HFFc6 (cell line): ENCODE results near the gene SNAPC1. TPM values are rescaled to one million over a fixed set of nuclear protein-coding genes. Genes with fewer than 3 reads are reported as not detected.

Experiments
- DNase-seq: peaks from one replicate; pipeline ENCODE4 v3.0.0-alpha.2; 2018
- H3K27ac Mint-ChIP-seq: 2 replicates; pipeline ENCODE4 v1.8.0; 2020; ENCODE audit warnings: mild to moderate bottlenecking, mixed read lengths
- H3K27me3 Mint-ChIP-seq: 2 replicates; pipeline ENCODE4 v1.8.0; 2021; ENCODE audit warnings: mild to moderate bottlenecking, moderate library complexity, mixed read lengths; ENCODE audit not compliant: insufficient read depth
- H3K36me3 Mint-ChIP-seq: 2 replicates; pipeline ENCODE4 v1.8.0; 2021; ENCODE audit warnings: low read depth, mixed read lengths
- H3K4me1 Mint-ChIP-seq: 2 replicates; pipeline ENCODE4 v1.8.0; 2020; ENCODE audit warnings: low read depth, mixed read lengths
- H3K4me3 Mint-ChIP-seq: 2 replicates; pipeline ENCODE4 v1.8.0; 2020; ENCODE audit warnings: mild to moderate bottlenecking, moderate library complexity, mixed read lengths
- H3K9me3 Mint-ChIP-seq: 2 replicates; pipeline ENCODE4 v1.8.0; 2020; ENCODE audit warnings: mild to moderate bottlenecking, mixed read lengths
- CTCF ChIP-seq: fragments of 200-600 bp; sonication (generic); IDR thresholded peaks from 2 replicates; pipeline ENCODE4 v1.5.0; 2021; ENCODE audit warnings: antibody characterized with exemption, mild to moderate bottlenecking
- total RNA-seq, 6 experiments: library from RNA; stranded (reverse); fragmentation: NEBNext Ultra II Directional; extraction: Animal tissue kit (Norgen Biotek cat#: 25700); gene quantifications; 2 replicates in 1 of 6; 3 replicates in 5 of 6; pipeline ENCODE4 v1.2.3, GENCODE V29; 2021

Gene SNAPC1
- total RNA-seq, 6 experiments from 2014 or later: 12.1 to 15.8 (median 14.6) TPM

GRCh38 chr14:61765225-61765943 is 3.2 kb downstream of the SNAPC1 start:
- DNase-seq: no peak
- no peaks in the 10 kb centered on the region for H3K9me3 Mint-ChIP-seq
- no peak for TF ChIP-seq CTCF
- peaks cover 7% of the 10 kb centered on the region for H3K27me3 Mint-ChIP-seq
- peaks cover 52% of the 10 kb centered on the region for H3K4me1 Mint-ChIP-seq
- peaks cover 33% of the 10 kb centered on the region for H3K36me3 Mint-ChIP-seq
- peak overlapping the region; percentile 8; the same call in 1 of the 2 replicates for H3K27ac Mint-ChIP-seq
- H3K4me3 Mint-ChIP-seq: peak overlapping the region; percentile 94

- Mint-ChIP-seq H3K36me3 (peaks cover 33% of the 10 kb centered on the region), H3K9me3 (no peaks in the 10 kb centered on the region), H3K4me3 (peak overlapping the region; percentile 10; the same call in 1 of the 2 replicates), H3K27me3 (peaks cover 5% of the 10 kb centered on the region), H3K4me1 (peaks cover 52% of the 10 kb centered on the region), H3K27ac (no peak overlapping the region)
- TF ChIP-seq CTCF: no peak
- DNase-seq: no peak
These were observed 3.9 kb downstream of the SNAPC1 start for GRCh38 chr14:61766151-61766550.

GRCh38 chr14:61768240-61768639 is 6.0 kb downstream of the SNAPC1 start:
- no peak for DNase-seq

DNA sequence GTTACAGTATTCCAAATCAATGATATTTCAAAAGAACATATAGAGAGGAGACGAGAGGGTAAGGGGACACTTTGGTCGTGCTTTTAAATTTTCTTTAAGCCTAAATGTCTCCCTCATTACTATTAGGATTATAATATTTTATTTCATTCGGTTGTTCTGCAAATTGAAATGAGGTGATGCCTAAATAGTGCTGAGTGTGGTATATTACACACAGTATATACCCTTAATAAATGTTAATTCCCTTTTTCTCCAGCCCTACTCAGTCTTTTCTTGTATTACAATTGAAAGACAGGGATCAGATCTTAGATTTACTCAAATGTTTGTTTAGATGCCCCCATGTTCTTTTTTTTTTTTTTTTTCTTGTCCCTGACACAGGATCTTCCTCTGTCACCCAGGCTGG is 7.7 kb downstream of the SNAPC1 start:
- Mint-ChIP-seq H3K27ac (no peak overlapping the region), H3K4me3 (no peak overlapping the region), H3K27me3 (no peaks in the 10 kb centered on the region), H3K36me3 (peaks cover 39% of the 10 kb centered on the region), H3K9me3 (no peaks in the 10 kb centered on the region), H3K4me1 (peaks cover 25% of the 10 kb centered on the region)
- no peak for TF ChIP-seq CTCF
- DNase-seq: no peak

More at GRCh38 chr14:61768240-61768639, 6.0 kb downstream of the SNAPC1 start:
- Mint-ChIP-seq H3K27ac (no peak overlapping the region), H3K36me3 (peaks cover 42% of the 10 kb centered on the region), H3K27me3 (no peaks in the 10 kb centered on the region), H3K4me1 (peaks cover 42% of the 10 kb centered on the region), H3K9me3 (no peaks in the 10 kb centered on the region), H3K4me3 (no peak overlapping the region)
- TF ChIP-seq CTCF: no peak

DNA sequence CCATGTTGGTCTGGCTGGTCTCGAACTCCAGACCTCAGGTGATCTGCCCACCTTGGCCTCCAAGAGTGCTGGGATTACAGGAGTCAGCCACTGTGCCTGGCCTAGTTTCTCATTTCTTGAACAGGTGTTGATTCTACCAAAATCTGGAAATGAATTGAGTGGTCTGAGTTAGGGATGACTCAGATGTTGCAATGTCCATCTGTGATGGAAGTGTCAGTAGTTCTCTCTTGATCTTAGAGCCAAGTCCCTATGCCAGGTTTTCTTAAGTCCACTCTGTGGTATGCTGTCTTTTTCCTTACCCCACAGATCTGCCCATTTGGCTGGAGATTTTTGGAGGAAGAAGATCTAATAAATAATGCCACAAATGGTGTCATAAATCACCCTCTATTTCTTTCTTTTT is 12.6 kb downstream of the SNAPC1 start:
- Mint-ChIP-seq H3K27ac (no peak overlapping the region), H3K4me3 (no peak overlapping the region), H3K27me3 (no peaks in the 10 kb centered on the region), H3K4me1 (no peaks in the 10 kb centered on the region), H3K36me3 (peaks cover 36% of the 10 kb centered on the region), H3K9me3 (no peaks in the 10 kb centered on the region)
- no peak for DNase-seq
- no peak for TF ChIP-seq CTCF
